ENCODE data around the gene MRPL51.
"Not testable (repeated sequence)": the region's sequence is repeated elsewhere in the genome, so short reads cannot be mapped to it uniquely, and the experiment has no call there.

The MRPL51 gene

GRCh38 chr12:6492838-6493496 lies at the start of gene MRPL51:
Gene MRPL51 (minus strand): TSS chr12:6493262. CDS start chr12:6493136, 126 bp downstream.
- DNase-seq = peak; percentile 28

GRCh38 chr12:6542209-6543009 lies 49.3 kb upstream of the MRPL51 start:
- DNase-seq = no peak

DNA sequence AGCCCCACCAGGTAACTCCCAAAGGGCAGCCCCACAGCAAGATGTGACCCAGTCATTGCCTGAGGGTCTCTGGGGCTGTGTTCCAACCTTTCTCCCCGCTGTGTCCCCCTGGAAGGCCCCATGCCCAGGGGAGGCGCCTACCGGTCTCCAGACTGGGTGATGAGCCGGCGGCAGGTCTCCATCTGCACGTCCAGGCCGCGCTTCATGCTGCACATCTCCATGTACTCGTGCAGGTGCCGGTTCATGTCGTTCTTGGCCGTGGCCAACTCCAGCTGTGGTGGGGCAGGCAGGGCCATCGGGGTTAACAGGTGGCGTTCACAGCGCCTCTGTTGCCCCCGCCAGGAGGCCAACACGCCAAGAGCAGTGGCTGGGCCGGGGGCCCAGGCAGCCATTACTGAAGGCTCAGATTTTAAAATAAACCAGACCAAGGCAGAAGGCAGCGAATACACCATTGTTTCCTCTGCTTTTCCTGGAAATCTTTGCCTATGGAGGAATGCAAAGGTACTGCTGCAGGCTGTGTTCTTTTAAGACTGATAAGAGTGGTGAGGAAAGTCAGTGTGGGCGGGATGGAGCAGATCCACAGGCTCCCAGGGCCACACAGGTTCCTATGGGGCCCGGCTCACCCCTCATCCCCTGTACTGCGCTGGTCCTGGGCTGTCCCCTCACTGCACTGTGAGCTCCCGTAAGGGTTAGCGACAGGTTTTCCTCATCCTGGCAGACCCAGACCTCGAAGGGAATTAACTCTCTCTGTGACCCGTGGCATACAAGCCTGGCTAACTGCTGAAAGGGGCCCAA lies 48.5 kb upstream of the MRPL51 start:
- DNase-seq = no peak

- DNase-seq = no peak
These were observed 47.3 kb upstream of the MRPL51 start for GRCh38 chr12:6540181-6540877.

DNA sequence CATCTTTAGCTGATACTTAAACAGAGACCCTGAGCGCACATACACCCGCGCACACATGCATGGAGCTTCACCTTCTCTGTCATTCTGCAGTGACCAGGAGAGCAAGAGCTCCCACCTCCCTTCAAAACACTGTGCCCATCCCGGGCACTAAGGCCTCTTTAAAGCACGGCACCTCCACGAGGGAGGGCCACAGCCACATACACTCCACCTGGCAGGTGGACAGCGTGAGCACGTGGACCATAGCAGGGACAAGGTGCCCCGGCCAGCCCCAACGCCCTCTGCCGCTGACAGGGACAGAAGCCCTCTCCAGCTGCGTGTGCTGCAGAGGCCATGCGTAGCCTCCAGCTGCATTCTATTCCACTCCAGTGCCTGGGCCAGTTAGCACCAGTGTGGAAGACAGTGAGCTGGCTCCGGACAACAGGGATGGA lies 46.7 kb upstream of the MRPL51 start:
- no peak for DNase-seq

DNA sequence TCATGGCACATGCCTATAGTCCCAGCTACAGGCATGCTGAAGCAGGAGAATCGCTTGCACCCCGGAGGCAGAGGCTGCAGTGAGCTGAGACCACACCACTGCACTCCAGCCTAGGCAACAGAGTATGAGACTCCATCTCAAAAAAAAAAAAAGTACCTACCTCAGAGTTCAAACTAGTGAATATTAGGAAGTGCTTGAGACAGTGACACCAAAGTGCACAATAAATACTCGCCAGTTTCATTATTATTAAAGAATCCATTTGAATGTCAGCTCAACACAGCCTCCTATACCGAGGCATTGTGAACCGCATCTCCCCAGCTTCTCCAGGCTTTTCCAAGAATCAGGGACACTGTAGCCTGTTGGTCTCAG lies 46.2 kb upstream of the MRPL51 start:
- no peak for DNase-seq

- no peak for DNase-seq
These were observed 45.6 kb upstream of the MRPL51 start for GRCh38 chr12:6538420-6539313.

GRCh38 chr12:6537580-6538419 lies 44.7 kb upstream of the MRPL51 start:
- not testable (repeated sequence) for DNase-seq

DNA sequence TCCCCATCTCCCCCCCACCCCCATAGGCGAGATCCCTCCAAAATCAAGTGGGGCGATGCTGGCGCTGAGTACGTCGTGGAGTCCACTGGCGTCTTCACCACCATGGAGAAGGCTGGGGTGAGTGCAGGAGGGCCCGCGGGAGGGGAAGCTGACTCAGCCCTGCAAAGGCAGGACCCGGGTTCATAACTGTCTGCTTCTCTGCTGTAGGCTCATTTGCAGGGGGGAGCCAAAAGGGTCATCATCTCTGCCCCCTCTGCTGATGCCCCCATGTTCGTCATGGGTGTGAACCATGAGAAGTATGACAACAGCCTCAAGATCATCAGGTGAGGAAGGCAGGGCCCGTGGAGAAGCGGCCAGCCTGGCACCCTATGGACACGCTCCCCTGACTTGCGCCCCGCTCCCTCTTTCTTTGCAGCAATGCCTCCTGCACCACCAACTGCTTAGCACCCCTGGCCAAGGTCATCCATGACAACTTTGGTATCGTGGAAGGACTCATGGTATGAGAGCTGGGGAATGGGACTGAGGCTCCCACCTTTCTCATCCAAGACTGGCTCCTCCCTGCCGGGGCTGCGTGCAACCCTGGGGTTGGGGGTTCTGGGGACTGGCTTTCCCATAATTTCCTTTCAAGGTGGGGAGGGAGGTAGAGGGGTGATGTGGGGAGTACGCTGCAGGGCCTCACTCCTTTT lies 44.0 kb upstream of the MRPL51 start:
- no peak for DNase-seq

GRCh38 chr12:6535960-6536847 lies 43.1 kb upstream of the MRPL51 start:
- no peak for DNase-seq

DNA sequence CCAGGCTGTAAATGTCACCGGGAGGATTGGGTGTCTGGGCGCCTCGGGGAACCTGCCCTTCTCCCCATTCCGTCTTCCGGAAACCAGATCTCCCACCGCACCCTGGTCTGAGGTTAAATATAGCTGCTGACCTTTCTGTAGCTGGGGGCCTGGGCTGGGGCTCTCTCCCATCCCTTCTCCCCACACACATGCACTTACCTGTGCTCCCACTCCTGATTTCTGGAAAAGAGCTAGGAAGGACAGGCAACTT lies 42.6 kb upstream of the MRPL51 start:
- no peak for DNase-seq

GRCh38 chr12:6534945-6535696 lies 42.1 kb upstream of the MRPL51 start:
- no peak for DNase-seq

DNA sequence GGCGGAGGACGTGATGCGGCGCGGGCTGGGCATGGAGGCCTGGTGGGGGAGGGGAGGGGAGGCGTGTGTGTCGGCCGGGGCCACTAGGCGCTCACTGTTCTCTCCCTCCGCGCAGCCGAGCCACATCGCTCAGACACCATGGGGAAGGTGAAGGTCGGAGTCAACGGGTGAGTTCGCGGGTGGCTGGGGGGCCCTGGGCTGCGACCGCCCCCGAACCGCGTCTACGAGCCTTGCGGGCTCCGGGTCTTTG lies 41.6 kb upstream of the MRPL51 start:
- no peak for DNase-seq

DNA sequence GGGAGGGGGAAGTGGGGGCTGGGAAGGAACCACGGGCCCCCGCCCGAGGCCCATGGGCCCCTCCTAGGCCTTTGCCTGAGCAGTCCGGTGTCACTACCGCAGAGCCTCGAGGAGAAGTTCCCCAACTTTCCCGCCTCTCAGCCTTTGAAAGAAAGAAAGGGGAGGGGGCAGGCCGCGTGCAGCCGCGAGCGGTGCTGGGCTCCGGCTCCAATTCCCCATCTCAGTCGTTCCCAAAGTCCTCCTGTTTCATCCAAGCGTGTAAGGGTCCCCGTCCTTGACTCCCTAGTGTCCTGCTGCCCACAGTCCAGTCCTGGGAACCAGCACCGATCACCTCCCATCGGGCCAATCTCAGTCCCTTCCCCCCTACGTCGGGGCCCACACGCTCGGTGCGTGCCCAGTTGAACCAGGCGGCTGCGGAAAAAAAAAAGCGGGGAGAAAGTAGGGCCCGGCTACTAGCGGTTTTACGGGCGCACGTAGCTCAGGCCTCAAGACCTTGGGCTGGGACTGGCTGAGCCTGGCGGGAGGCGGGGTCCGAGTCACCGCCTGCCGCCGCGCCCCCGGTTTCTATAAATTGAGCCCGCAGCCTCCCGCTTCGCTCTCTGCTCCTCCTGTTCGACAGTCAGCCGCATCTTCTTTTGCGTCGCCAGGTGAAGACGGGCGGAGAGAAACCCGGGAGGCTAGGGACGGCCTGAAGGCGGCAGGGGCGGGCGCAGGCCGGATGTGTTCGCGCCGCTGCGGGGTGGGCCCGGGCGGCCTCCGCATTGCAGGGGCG lies 41.0 kb upstream of the MRPL51 start, which contains the start of gene GAPDH:
Gene GAPDH (plus strand): TSS at position 595 of the 772 bp plus-strand sequence. CDS start 316 bp downstream, outside the sequence.
- peak; percentile 78 for DNase-seq

DNA sequence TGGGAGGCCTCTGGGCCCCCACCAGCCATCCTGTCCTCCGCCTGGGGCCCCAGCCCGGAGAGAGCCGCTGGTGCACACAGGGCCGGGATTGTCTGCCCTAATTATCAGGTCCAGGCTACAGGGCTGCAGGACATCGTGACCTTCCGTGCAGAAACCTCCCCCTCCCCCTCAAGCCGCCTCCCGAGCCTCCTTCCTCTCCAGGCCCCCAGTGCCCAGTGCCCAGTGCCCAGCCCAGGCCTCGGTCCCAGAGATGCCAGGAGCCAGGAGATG lies 40.5 kb upstream of the MRPL51 start:
- DNase-seq = no peak

DNA sequence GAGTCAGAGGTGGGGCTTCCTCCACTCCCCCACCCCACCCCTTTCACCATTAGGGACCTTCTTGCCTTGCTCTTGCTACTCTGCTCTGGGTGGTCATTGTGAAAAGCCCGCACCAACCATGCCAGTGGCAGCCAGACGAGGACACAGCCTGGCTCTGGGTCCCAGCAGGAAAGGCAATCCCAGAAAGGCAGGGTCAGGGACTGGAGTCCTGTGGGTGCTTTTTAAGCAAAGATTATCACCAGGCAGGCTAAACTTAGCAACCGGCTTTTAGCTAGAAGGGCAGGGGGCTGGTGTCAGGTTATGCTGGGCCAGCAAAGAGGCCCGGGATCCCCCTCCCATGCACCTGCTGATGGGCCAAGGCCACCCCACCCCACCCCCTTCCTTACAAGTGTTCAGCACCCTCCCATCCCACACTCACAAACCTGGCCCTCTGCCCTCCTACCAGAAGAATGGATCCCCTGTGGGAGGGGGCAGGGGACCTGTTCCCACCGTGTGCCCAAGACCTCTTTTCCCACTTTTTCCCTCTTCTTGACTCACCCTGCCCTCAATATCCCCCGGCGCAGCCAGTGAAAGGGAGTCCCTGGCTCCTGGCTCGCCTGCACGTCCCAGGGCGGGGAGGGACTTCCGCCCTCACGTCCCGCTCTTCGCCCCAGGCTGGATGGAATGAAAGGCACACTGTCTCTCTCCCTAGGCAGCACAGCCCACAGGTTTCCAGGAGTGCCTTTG lies 40.0 kb upstream of the MRPL51 start:
- DNase-seq = no peak

GRCh38 chr12:6532051-6532926 lies 39.2 kb upstream of the MRPL51 start:
- DNase-seq = no peak

All from SHP77 treated with DMSO at 0.1 percent for 48 hours (cell line).